GM18499 (cell line): ENCODE data around the gene AKNA.

Experiments used
- ATAC-seq: cut with Tn5 transposase; IDR thresholded peaks from one replicate; pipeline ENCODE4 v1.9.1; 2021; ENCODE audit warnings: moderate number of reproducible peaks; ENCODE audit not compliant: insufficient read depth, unreplicated experiment

AKNA gene

GRCh38 chr9:114366334-114367128 lies 21.3 kb downstream of the AKNA start:
- no peak for ATAC-seq

- ATAC-seq: no peak
Measured at GRCh38 chr9:114365194-114365593, 22.6 kb downstream of the AKNA start.

DNA sequence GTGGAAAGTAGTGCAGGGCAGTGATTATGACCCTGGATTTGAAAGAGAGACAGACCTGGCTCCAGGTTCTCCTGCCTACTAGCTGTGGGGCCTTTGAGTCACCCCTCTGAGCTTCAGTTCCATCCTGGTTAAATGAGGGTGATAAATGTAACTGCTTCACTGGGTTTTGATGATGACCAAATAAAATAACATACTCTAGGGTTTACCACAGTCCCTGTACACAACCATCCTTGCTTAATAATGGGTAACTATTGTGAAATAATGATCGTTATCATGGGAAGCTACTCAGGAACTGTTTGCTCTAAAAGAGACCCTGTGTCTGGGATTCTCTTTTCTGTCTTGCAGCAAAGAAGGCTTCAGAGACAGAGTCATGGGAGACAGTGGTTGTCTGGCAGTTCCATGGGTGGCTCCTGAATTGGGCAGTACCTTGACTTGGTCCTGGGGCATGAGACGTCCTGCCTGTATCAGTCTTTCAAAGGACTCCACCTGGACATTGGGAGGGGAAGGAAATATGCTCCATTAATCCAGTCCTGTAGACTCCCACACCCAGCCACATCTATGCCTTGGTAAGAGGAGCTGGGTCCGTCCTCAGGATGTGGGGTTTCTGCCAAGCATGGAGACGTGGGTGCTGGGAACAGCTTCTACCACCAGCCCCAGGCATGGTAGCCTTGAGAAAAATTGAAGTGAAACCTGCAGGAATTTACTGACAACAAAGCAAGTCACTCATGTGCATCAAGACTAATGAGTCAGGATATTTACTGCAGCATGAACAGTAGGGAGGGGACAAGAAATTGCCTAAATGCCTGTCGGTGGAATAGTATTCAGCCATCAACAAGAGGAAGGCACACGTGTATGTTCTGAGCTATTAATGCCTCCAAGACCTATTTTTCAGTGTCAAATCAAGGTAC lies 23.4 kb downstream of the AKNA start:
- ATAC-seq: no peak

DNA sequence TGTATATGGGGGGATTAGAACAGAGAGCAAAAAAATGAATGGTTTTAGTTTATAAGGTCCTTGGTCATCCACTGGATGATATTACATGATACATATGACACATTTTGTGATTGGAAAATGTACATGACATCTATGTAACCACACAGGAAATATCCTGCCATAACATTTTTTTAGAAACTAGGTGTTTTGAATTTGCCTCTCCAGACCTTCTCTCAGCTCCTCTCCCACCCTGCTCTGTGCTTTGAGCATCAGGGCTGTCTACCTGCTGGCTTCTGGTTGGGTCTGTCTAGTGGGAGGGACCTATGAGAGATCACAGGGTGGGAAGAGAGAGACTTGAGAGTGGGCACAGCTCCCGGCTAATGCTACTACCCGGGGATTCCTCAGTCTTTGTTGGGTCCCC lies 24.4 kb downstream of the AKNA start:
- no peak for ATAC-seq

DNA sequence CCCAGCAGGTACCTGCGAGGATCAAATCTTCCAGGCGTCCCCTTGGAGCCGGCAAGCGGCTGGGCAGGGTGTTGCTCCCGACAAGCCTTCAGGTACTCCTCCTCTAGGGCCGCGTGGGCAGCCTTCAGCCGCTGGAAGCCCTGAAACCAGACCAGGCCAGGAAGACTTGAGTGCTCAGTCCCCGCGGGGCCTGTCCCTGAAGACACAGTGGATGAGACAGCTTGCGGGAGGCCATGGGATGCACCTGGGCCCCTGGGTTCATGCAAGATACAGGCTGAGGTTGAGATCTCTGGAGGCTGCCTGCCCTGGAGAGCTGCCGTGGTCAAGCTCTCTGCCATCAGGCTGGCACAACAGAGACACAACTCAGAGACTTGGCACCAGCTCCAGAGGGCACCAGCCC lies 25.4 kb downstream of the AKNA start:
- no peak for ATAC-seq

GRCh38 chr9:114361542-114361941 lies 26.2 kb downstream of the AKNA start:
- ATAC-seq: no peak

DNA sequence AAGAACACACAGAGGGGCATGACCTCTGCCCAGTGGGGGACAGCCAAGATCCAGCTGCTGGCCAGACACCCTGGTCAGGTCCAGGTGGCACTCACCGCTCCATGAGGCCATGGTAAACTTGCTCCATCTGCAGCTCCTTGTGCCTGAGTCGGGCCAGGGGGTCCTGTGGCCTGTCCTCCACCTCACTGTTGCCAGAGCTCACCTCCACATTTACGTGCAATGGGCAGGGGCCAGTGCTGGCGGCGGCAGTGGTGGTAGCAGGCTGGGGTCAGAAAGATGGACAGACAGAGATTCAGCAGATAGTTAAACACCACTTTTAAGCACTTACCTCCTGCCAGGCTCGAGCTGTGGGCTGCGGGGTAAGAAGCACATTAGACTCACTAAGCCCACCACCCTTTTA lies 28.0 kb downstream of the AKNA start:
- no peak for ATAC-seq

DNA sequence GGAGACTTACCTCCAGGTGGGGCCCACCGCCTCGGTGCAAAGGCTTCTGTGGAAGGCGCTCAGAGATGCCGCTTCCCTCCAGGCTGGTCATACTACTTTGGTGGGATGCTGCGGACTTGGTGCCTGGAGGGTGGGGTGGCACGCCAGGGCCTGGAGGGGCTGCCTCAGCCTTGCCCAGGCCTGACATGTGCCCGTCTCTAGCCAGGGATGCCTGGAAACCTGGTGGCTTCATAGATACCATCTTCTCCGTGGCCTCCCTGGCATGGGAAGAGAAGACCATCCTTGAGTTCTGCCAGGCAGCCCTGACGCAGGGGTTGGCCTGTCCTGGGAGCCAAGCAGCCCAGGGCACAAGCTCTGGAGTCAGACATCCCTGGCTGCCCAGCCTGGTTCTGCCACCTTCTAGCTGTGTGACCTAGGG lies 29.9 kb downstream of the AKNA start:
- ATAC-seq: no peak

DNA sequence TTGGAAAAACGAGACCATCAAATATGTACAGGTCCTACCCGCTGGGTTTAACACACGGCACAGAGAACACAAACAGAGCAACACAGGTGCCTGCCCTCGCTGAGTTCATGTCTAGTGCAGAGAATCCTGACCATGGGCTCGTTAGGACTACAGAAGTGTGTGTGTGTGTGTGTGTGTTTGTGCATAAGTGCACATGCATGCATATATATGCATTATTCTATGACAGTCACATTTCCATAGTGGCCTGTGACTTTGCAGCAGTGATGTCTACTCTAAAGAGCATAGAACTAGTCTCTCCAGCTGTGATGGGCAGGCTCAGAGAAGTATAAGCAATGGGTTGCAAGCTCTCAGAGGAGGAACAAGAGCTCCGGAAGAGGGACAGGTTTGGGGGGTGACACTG lies 30.4 kb downstream of the AKNA start:
- ATAC-seq: no peak

- ATAC-seq: no peak
Measured at GRCh38 chr9:114356792-114357191, 31.0 kb downstream of the AKNA start.

DNA sequence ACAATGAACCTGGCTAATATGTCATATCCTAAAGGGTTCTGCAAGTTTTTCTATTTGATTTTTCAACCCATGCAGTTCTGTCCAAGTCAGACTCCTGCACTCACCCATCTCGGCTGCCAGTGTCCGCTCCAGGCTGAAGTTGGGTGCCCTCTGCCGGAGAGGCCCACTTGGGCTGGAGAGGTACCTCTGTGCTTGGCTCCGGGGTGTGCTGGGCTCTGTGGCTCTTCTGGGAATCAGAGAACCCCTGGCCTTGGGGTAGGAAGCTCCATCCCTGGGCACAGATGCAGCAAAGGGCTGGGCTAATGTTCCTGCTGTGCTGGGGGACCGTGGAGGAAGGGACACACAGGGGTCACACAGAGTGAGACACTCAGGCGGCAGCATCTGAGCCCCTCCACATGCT lies 32.0 kb downstream of the AKNA start:
- ATAC-seq: no peak

DNA sequence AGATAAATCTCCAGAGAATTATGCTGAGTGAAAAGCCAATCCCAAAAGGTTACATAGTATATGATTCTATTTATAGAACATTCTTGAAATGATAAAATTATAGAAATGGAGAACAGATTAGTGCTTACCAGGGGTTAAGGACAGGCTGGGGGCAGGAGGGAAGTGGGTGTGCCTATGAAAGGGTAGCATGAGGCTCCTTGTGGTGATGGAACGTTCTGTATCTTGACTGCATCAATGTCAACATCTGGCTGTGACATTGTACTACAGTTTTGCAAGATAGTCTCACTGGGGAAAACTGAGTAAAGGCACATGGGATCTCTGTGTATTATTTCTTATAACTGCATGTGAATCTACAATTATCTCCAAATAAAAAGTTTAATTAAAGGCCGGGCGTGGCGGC lies 35.9 kb downstream of the AKNA start:
- ATAC-seq: no peak

GRCh38 chr9:114350636-114351401 lies 37.0 kb downstream of the AKNA start:
- ATAC-seq: no peak

DNA sequence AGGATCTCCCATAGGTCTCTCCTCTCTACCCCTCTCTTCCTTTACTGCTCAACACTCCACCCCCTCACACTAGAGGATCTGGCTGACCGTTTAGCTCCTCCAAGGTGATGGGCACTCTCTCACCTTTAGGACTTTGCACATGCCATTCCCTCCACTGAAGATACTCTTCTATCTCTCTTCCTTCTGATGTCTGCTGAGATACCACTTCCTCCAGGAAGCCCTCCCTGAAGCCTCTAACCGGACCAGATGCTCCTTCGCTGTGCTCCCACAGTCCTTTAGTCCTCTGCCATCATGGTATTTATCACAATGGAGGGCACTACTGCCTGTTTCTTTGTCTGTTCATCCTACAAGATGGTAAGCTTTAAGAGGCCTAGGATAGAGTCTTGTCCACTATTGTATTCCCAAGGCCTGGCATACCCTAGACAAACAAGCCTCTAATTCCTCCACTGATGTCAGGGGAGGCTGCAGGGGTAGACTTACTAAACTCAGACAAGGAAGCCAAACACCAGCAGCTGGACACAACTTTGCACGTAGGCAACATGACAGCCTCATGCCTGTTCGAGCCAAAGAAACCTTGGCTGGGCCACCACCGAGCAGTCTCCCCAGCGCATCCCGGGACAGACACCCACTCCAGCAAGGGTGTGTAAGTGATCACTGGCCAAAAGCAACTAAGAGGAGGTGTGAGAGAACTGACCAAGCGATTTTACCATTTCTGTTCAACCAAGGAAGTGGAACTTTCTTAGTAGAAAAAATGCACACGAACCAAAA lies 37.9 kb downstream of the AKNA start:
- no peak for ATAC-seq

GRCh38 chr9:114348906-114349482 lies 38.8 kb downstream of the AKNA start:
- peak; percentile 83 for ATAC-seq

GRCh38 chr9:114348261-114348905 lies 39.4 kb downstream of the AKNA start:
- no peak for ATAC-seq

- no peak for ATAC-seq
Measured at GRCh38 chr9:114347675-114348074, 40.1 kb downstream of the AKNA start.

DNA sequence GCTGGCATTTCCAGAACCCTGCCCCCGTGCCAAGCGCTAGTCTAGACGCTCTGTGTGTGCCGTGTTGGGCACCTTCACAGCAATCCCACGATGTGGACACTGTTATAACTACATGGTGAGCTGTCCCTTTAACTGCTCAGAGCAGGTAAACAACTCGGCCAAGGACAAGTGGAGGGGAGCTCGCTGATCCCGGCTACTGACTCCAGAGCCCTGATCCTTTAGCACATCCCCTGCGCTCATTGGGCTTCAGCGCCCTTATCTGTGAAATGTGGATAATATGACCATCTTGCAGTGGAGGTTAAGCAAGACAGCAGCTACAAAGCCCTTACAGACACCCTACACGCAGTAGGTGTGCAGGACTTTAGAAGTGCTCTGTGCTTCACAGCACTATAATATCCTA lies 41.6 kb downstream of the AKNA start:
- no peak for ATAC-seq

GRCh38 chr9:114345493-114346065 lies 42.2 kb downstream of the AKNA start:
- no peak for ATAC-seq
